ENCODE measurements around the gene TBXA2R.

TBXA2R gene

DNA sequence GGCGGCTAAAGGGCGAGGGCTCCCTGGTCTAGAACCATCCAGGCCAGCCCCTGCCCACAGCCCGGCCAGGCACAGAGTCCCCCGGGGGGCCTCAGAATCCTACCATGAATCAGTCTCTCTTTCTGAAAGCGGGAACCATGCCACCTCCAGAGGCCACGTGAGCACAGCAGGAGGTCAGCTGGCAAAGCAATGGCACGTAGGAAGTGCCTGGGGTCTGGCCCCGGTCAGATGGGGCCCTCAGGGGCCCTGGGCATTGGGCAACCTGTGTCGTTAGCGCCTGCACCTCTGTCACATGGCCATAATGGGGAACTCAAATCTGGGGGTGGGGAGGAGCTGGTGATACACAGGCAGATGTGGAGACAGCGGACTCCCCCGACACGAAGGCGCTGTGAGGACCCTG lies 58.1 kb downstream of the TBXA2R start:
- Histone ChIP-seq H3K9me3 (replicated peaks; ENCODE audit: insufficient read depth, low read length) (no peaks in the 10 kb centered on the region), H3K79me2 (ENCODE audit: low read length) (peaks cover 4% of the 10 kb centered on the region; the same call in 1 of the 2 replicates), H3K4me3 (ENCODE audit: low read length) (no peak overlapping the region), H3K4me1 (ENCODE audit: low read length) (peaks cover 7% of the 10 kb centered on the region; the same call in 1 of the 2 replicates), H3K27ac (ENCODE audit: low read length) (no peak overlapping the region), H3K9me2 (replicated peaks; ENCODE audit: insufficient read depth, low read length) (no peaks in the 10 kb centered on the region), H3K4me2 (ENCODE audit: low read depth, low read length) (no peak overlapping the region), H3K36me3 (replicated peaks; ENCODE audit: insufficient read depth, low read length) (no peaks in the 10 kb centered on the region), H3K9ac (ENCODE audit: low read length) (no peak overlapping the region), H3K27me3 (replicated peaks; ENCODE audit: insufficient read depth, low read length) (no peaks in the 10 kb centered on the region), H4K20me1 (ENCODE audit: insufficient read depth, low read length) (no peaks in the 10 kb centered on the region), H2AFZ (ENCODE audit: low read length) (no peak overlapping the region), H3F3A (ENCODE audit: insufficient read depth, low read length) (no peaks in the 10 kb centered on the region; the same call in 1 of the 2 replicates)
- DNase-seq: no peak
- TF ChIP-seq EZH2phosphoT487 (IDR thresholded peaks at IDR 0.05; ENCODE audit: low read length): no peak
- TF ChIP-seq EZH2 (optimal IDR thresholded peaks at IDR 0.05; ENCODE audit: low read depth, low read length): no peak
- TF ChIP-seq, protein P1, sequence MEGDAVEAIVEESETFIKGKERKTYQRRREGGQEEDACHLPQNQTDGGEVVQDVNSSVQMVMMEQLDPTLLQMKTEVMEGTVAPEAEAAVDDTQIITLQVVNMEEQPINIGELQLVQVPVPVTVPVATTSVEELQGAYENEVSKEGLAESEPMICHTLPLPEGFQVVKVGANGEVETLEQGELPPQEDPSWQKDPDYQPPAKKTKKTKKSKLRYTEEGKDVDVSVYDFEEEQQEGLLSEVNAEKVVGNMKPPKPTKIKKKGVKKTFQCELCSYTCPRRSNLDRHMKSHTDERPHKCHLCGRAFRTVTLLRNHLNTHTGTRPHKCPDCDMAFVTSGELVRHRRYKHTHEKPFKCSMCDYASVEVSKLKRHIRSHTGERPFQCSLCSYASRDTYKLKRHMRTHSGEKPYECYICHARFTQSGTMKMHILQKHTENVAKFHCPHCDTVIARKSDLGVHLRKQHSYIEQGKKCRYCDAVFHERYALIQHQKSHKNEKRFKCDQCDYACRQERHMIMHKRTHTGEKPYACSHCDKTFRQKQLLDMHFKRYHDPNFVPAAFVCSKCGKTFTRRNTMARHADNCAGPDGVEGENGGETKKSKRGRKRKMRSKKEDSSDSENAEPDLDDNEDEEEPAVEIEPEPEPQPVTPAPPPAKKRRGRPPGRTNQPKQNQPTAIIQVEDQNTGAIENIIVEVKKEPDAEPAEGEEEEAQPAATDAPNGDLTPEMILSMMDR (IDR thresholded peaks at IDR 0.05; ENCODE audit: low read length): no peak

DNA sequence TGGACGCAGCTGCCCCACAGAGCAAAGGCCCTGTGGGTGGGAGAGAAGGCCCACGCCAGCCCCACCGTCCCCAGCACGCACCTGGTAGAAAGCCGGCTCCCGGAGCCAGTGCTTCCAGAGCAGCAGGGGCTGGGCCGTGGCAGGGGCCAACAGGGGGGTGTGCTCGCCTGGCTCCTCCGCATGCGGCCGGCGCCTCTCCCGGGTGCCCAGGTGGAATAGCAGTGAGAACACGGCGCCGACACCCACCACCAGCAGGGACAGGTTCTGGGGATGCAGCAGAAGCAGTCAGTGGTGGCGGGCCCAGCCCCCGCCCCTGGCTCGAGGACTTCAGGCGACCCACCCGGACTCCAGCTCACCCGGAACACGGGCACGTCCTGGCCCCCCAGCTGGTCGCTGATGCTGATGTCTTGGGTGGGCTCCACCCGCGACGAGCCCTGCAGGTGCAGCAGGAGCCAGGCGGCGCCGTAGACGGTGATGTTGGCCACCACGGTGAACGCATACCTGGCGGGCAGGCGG lies 58.9 kb downstream of the TBXA2R start:
- H4K20me1 ChIP-seq (ENCODE audit: insufficient read depth, low read length): no peaks in the 10 kb centered on the region
- no peak overlapping the region for H3K9ac ChIP-seq (ENCODE audit: low read length)
- TF ChIP-seq EZH2 (optimal IDR thresholded peaks at IDR 0.05; ENCODE audit: low read depth, low read length) (no peak), EZH2phosphoT487 (IDR thresholded peaks at IDR 0.05; ENCODE audit: low read length) (no peak)
- TF ChIP-seq, protein P1 (IDR thresholded peaks at IDR 0.05; ENCODE audit: low read length): no peak
- no peaks in the 10 kb centered on the region for H3K9me3 ChIP-seq (replicated peaks; ENCODE audit: insufficient read depth, low read length)
- DNase-seq: no peak
- H3F3A ChIP-seq (ENCODE audit: insufficient read depth, low read length): no peaks in the 10 kb centered on the region; the same call in 1 of the 2 replicates
- no peak overlapping the region for H3K27ac ChIP-seq (ENCODE audit: low read length)
- no peak overlapping the region for H2AFZ ChIP-seq (ENCODE audit: low read length)
- peaks cover under 1% of the 10 kb centered on the region; the same call in 1 of the 2 replicates for H3K79me2 ChIP-seq (ENCODE audit: low read length)
- H3K27me3 ChIP-seq (replicated peaks; ENCODE audit: insufficient read depth, low read length): no peaks in the 10 kb centered on the region
- no peaks in the 10 kb centered on the region for H3K9me2 ChIP-seq (replicated peaks; ENCODE audit: insufficient read depth, low read length)
- no peak overlapping the region for H3K4me3 ChIP-seq (ENCODE audit: low read length)
- H3K36me3 ChIP-seq (replicated peaks; ENCODE audit: insufficient read depth, low read length): no peaks in the 10 kb centered on the region
- peaks cover 4% of the 10 kb centered on the region; the same call in 1 of the 2 replicates for H3K4me1 ChIP-seq (ENCODE audit: low read length)
- no peak overlapping the region for H3K4me2 ChIP-seq (ENCODE audit: low read depth, low read length)

DNA sequence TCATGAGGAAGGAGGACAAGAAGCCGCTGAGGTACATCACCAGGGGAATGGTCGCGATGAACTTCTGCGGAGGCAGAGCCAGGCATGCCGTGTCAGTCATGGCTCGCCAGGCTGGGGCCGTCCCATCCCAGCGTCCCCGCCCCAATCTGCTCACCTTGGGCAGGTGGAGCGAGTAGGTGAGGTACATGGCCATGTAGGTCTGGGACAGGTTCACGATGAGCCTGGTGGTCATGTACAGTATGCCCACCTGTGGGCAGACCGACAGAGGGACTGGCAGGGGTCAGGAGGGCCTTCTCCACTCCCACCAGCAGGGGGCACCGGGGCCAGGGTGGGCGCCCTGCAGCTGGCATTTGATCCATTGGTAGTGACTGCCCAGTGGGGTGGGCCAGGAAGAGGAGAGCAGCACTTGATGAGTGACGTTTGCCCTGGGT lies 59.4 kb downstream of the TBXA2R start:
- Histone ChIP-seq H3F3A (ENCODE audit: insufficient read depth, low read length) (peaks cover under 1% of the 10 kb centered on the region), H3K4me3 (ENCODE audit: low read length) (no peak overlapping the region), H3K9ac (ENCODE audit: low read length) (no peak overlapping the region), H3K4me1 (ENCODE audit: low read length) (no peaks in the 10 kb centered on the region), H3K27me3 (replicated peaks; ENCODE audit: insufficient read depth, low read length) (no peaks in the 10 kb centered on the region), H3K36me3 (replicated peaks; ENCODE audit: insufficient read depth, low read length) (no peaks in the 10 kb centered on the region), H3K9me3 (replicated peaks; ENCODE audit: insufficient read depth, low read length) (no peaks in the 10 kb centered on the region), H2AFZ (ENCODE audit: low read length) (no peak overlapping the region), H3K79me2 (ENCODE audit: low read length) (no peaks in the 10 kb centered on the region; the same call in 1 of the 2 replicates), H3K27ac (ENCODE audit: low read length) (no peak overlapping the region), H4K20me1 (ENCODE audit: insufficient read depth, low read length) (no peaks in the 10 kb centered on the region), H3K4me2 (ENCODE audit: low read depth, low read length) (no peak overlapping the region), H3K9me2 (replicated peaks; ENCODE audit: insufficient read depth, low read length) (no peaks in the 10 kb centered on the region)
- TF ChIP-seq EZH2 (optimal IDR thresholded peaks at IDR 0.05; ENCODE audit: low read depth, low read length) (no peak), EZH2phosphoT487 (IDR thresholded peaks at IDR 0.05; ENCODE audit: low read length) (no peak)
- TF ChIP-seq, protein P1 (IDR thresholded peaks at IDR 0.05; ENCODE audit: low read length): peak; percentile 74
- no peak for DNase-seq
